Ovary (tissue), 1 donor: ENCODE data around the gene PFDN5.
"Not testable (repeated sequence)": the region's sequence is repeated elsewhere in the genome, so short reads cannot be mapped to it uniquely, and the experiment has no call there.

Experiments
- EP300 ChIP-seq: sonication (generic); formaldehyde crosslinking; IDR thresholded peaks from one replicate; pipeline ENCODE4 v1.6.1; 2017; ENCODE audit warnings: antibody characterized with exemption
- POLR2A ChIP-seq: fragments of 450-650 bp; IDR thresholded peaks from one replicate; pipeline ENCODE4 v1.6.1; 2017; ENCODE audit warnings: antibody characterized with exemption, mild to moderate bottlenecking, moderate library complexity

DNA sequence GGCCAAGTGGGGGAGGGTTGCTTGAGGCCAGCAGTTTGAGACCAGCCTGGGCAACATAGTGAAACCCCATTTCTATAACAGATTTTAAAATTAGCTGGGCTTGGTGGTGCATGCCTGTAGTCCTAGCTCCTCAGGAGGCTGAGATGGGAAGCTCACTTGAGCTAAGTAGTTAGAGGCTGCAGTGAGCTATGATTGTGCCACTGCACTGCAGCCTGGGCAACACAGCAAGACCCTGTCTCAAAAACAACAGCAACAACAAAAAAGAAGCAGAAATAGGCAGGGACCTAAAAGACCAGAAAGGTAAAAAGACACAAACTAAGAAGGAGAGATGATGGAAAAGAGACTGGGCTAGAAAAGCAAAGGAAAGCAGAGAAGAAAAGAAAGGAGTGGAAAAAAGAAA lies 37.0 kb downstream of the PFDN5 start:
- not testable (repeated sequence) for TF ChIP-seq POLR2A, EP300
